NCI-H2227 (cell line): ENCODE measurements around the gene ABI3BP.

Experiments
- DNase-seq: peaks from one replicate; lab custom pipeline; 2025; ENCODE audit not compliant: unreplicated experiment; lab: John Stamatoyannopoulos, UW

The ABI3BP gene

DNA sequence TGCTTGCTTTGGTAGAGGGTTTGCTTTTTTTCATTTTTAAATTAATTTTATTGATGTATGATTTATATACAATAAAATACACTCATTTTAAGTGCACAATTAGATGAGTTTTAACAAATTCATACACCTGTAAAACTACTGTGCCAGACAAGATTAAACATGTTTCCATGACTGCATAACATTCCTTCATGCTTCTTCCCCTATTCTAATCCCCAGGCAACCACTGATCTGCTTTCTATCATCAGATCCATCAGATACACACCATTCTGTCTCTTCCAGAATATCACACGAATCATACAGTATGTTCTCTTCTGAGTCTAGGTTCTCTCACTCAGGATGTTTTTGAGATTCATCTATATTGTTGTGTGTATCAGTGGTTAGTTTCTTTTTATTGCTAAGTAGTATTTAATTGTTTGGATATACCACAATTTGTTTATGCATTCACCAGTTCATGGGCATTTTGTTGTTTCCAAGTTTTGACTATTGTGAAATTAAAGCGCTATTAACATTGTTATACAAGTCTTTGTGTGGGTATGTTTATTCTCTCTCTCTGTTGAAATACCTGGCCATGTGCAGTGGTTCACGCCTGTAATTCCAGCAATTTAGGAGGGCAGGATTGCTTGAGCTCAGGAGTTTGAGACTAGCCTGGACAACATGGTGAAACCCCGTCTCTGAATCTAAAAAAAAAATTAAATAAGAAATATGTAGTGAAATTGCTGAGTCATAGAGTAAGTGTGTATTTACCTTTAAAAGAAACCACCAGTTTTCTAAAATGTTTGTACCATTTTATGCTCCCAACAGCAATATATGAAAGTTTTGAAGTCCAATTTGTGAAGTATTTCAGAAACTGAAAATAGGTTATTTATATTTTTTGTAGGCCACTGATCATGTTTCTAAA is 290.9 kb downstream of the ABI3BP start:
- no peak for DNase-seq

- no peak for DNase-seq
These were observed 292.5 kb downstream of the ABI3BP start for GRCh38 chr3:100700708-100701107.
